Mesothelial cell of epicardium (in vitro differentiated cells): ENCODE results near the gene THOC7. TPM values are rescaled to one million over a fixed set of nuclear protein-coding genes. Genes with fewer than 3 reads are reported as not detected.

Experiments used
- DNase-seq, 2 experiments: peaks; one replicate each; pipeline ENCODE4 v3.0.0; 2021; ENCODE audit warnings: low spot score in 2 of 2; ENCODE audit not compliant: unreplicated experiment in 2 of 2
- H3K27ac Mint-ChIP-seq: 2 replicates; pipeline ENCODE4 v1.8.0; 2021; ENCODE audit warnings: mixed read lengths
- H3K27me3 Mint-ChIP-seq: 2 replicates; pipeline ENCODE4 v1.8.0; 2021; ENCODE audit warnings: low read depth, mixed read lengths
- H3K36me3 Mint-ChIP-seq: 2 replicates; pipeline ENCODE4 v1.8.0; 2021; ENCODE audit warnings: mixed read lengths
- H3K4me1 Mint-ChIP-seq: 2 replicates; pipeline ENCODE4 v1.8.0; 2021; ENCODE audit warnings: mixed read lengths
- H3K4me3 Mint-ChIP-seq: 2 replicates; pipeline ENCODE4 v1.8.0; 2021; ENCODE audit warnings: mild to moderate bottlenecking, moderate library complexity, mixed read lengths
- H3K9me3 Mint-ChIP-seq: 2 replicates; pipeline ENCODE4 v1.8.0; 2021; ENCODE audit warnings: mixed read lengths
- total RNA-seq: library from RNA; stranded (reverse); gene quantifications from 3 replicates; pipeline ENCODE4 v1.2.1, GENCODE V29; 2021
- TF ChIP-seq, protein P1 (sequence below): fragments of 200-600 bp; sonication (generic); IDR thresholded peaks from one replicate; pipeline ENCODE4 v1.5.0; 2021; ENCODE audit warnings: antibody characterized with exemption; ENCODE audit not compliant: unreplicated experiment

Gene THOC7
- 38.2 to 42.6 TPM (median 41.8 TPM) in 3 replicates for total RNA-seq

DNA sequence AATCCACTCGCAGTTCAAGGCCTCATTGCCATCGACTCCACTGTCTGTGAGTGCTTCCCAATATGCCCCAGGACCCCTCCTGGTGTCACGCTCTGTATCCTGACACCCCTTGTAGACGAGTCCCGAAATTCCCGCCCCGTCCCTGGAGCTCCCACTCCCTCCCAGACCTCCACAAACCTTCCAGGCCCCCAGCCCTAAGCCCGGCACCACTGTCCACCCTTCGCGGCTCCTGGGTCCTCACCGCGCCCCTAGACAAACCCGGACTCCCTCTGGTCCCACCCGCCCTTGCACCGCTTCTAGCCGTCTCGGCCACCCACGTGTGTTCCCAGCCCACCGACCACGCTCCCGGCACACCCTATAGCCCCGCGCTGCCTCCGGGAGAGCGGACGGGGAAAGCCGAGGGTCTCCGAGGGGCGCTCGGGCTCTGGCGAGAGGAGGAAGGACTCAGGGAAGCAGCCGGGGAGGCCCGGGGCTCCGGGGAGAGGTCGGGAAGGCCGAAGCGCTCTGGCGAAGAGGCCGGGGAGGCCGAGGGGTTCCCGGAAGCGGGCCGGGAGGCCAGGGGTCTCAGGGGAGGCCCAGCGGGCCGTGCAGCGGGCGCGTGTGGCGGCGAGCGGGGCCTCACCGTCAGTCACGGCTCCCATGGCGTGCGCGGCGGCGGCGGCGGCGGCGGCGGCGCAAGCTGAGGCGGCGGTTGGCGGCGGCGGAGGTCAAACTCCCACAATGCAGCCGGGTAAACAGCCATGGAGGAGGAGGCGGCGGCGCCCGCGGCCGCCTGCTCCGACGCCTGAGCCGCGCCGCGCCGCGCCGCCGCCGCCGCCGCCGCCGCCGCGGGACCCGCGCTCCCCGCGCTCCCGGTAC, at the start of gene THOC7, which contains the start of gene ATXN7:
THOC7 (minus strand) TSS at position 656 of the 858 bp plus-strand sequence; CDS start at position 641, 15 bp downstream.
ATXN7 (plus strand) TSS at position 718 of the 858 bp plus-strand sequence. CDS start 48,732 bp downstream, outside the sequence.
- Mint-ChIP-seq H3K36me3 (peaks cover 8% of the 10 kb centered on the region), H3K27ac (peak within 1 kb of the TSS; percentile 97), H3K4me1 (peaks cover 35% of the 10 kb centered on the region), H3K27me3 (no peaks in the 10 kb centered on the region), H3K4me3 (peak within 1 kb of the TSS; percentile 94), H3K9me3 (no peaks in the 10 kb centered on the region)
- TF ChIP-seq, protein P1, sequence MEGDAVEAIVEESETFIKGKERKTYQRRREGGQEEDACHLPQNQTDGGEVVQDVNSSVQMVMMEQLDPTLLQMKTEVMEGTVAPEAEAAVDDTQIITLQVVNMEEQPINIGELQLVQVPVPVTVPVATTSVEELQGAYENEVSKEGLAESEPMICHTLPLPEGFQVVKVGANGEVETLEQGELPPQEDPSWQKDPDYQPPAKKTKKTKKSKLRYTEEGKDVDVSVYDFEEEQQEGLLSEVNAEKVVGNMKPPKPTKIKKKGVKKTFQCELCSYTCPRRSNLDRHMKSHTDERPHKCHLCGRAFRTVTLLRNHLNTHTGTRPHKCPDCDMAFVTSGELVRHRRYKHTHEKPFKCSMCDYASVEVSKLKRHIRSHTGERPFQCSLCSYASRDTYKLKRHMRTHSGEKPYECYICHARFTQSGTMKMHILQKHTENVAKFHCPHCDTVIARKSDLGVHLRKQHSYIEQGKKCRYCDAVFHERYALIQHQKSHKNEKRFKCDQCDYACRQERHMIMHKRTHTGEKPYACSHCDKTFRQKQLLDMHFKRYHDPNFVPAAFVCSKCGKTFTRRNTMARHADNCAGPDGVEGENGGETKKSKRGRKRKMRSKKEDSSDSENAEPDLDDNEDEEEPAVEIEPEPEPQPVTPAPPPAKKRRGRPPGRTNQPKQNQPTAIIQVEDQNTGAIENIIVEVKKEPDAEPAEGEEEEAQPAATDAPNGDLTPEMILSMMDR, result no peak
- peak; percentile 37 to 75 for DNase-seq

DNA sequence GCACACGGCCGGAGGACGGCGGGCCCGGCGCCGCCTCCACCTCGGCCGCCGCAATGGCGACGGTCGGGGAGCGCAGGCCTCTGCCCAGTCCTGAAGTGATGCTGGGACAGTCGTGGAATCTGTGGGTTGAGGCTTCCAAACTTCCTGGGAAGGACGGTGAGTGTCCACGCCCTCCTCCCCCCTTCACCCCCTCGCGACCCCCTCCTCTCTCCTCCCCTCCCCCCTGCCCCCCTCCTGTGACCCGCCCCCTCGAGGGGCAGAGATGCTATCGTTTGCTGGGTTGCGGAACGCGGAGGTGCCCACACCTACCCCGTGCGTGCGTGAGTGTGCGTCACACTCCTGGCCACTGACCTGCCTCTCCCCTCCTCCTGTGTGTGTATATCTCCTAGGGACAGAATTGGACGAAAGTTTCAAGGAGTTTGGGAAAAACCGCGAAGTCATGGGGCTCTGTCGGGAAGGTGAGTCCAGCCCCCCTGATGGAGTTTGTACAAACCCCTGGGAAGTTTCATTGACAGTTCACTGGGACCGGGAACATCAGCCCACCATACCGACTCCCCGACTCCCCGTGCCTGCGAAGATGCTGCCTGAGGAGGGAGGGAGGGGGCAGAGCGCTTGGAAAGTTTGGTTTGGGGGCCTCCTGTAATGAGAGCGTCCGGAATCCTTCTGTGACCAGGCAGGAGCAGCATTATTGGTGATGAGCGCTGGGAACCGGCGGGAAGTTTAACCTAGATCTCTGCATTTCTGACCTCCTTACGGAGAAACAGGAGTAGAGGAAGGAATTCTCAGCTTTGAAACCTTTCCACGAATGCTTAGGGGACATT, 49.4 kb upstream of the THOC7 start:
- peak in 1 of 2 experiments; percentile 44 for DNase-seq
- Mint-ChIP-seq H3K36me3 (peaks cover 17% of the 10 kb centered on the region), H3K9me3 (no peaks in the 10 kb centered on the region), H3K27ac (peak overlapping the region; percentile 96), H3K27me3 (no peaks in the 10 kb centered on the region), H3K4me1 (peaks cover 24% of the 10 kb centered on the region), H3K4me3 (peak overlapping the region; percentile 86)
- TF ChIP-seq, protein P1, result no peak

DNA sequence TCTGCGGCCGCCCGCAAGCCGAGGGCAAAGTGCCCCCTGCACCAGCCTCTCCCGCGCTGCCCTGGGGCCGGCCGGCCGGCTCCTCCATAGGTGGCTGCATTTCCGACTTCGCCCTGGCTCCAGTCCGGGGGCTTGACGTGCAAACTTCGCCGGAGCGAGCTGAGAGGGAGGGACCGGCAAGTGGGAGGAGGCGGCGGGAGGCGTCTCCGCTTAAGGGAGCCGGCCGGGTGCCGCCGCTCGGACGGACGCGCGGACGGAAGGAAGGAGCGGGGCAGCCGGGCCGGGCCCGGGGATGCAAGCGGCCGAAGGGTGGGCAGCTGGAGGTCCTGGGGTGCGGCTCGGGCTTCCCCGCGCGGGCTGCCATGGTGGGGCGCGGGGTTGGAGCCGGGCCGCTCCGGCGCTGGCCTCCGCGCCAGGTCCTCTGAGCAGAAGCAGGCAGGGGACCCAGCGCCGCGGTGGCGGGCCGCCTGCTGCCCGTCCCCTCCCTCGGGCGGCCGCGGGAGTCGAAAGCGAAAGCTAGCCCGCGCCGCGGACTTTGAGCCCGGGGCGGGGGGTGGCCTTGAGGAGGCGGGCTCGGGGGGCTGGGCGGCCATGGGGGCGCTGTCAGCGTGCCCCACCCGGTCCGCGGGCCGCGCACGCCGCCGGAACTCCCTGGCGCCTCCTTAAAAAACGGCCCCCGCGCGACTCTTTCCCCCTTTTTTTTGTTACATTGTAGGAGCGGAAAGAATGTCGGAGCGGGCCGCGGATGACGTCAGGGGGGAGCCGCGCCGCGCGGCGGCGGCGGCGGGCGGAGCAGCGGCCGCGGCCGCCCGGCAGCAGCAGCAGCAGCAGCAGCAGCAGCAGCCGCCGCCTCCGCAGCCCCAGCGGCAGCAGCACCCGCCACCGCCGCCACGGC, 48.5 kb upstream of the THOC7 start, which contains the start of gene SCAANT1:
SCAANT1 (minus strand) TSS at position 511 of the 895 bp plus-strand sequence.
- Mint-ChIP-seq H3K36me3 (peaks cover 9% of the 10 kb centered on the region), H3K27ac (peak within 1 kb of the TSS; percentile 96), H3K27me3 (no peaks in the 10 kb centered on the region), H3K4me1 (peaks cover 24% of the 10 kb centered on the region), H3K9me3 (no peaks in the 10 kb centered on the region), H3K4me3 (peak within 1 kb of the TSS; percentile 86)
- peak; percentile 71 to 84 for DNase-seq
- TF ChIP-seq, protein P1, result no peak

DNA sequence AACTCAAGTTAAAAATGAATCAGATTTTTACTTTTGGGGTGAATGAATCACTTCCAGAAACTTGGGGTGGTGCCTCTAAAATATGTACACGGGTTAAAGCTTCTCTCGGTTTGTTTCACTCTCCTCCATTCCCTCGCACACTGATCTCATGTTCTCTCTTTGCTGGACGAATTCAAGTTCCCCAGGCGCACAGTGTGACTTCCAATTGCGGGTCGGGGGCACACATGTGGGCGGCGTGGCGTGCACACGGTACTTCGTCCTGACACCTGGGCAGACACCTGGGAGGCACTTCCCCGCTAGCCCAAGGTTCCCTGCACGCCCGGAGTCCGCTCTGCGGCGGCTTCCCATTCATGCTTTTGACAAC, 47.9 kb upstream of the THOC7 start:
- H3K4me1 Mint-ChIP-seq, result peaks cover 24% of the 10 kb centered on the region
- TF ChIP-seq, protein P1, result no peak
- DNase-seq, result no peak
- H3K27ac Mint-ChIP-seq, result peak overlapping the region; percentile 92
- H3K36me3 Mint-ChIP-seq, result peaks cover 5% of the 10 kb centered on the region
- H3K4me3 Mint-ChIP-seq, result peak overlapping the region; percentile 79
- no peaks in the 10 kb centered on the region for H3K27me3 Mint-ChIP-seq
- no peaks in the 10 kb centered on the region for H3K9me3 Mint-ChIP-seq

DNA sequence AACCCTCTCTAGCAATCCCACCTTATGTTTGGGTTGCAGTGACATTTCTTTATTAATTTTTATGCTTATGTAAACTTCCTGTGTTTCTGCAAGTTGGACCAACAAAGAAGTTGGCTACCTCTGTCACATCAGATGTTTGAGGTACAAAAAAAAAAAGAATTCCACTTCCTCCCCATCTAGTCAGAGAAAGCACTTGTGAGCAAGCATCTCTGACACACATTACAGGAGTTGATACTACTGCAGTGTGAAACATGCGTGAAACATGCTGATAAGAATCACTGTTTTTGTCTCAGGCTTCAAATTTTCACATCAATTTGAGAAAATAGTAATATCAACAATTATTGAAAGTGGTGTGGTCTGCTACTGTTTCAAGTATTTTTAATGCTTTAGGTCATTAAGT, 47.3 kb upstream of the THOC7 start:
- H3K27ac Mint-ChIP-seq, result peak overlapping the region; percentile 44
- H3K36me3 Mint-ChIP-seq, result peaks cover 2% of the 10 kb centered on the region
- peak overlapping the region; percentile 79 for H3K4me3 Mint-ChIP-seq
- no peak for DNase-seq
- TF ChIP-seq, protein P1, result no peak
- no peaks in the 10 kb centered on the region for H3K9me3 Mint-ChIP-seq
- H3K4me1 Mint-ChIP-seq, result peaks cover 24% of the 10 kb centered on the region
- no peaks in the 10 kb centered on the region for H3K27me3 Mint-ChIP-seq
